Nephron progenitor cell (in vitro differentiated cells): ENCODE data around the gene TMA7B.

Source experiments
- DNase-seq: peaks from one replicate; pipeline ENCODE4 v3.0.0; 2021
- H3K27ac Mint-ChIP-seq: 2 replicates; pipeline ENCODE4 v1.8.0; 2021; ENCODE audit warnings: mild to moderate bottlenecking, moderate library complexity, mixed read lengths
- H3K27me3 Mint-ChIP-seq: 2 replicates; pipeline ENCODE4 v1.8.0; 2021; ENCODE audit warnings: mild to moderate bottlenecking, low read depth, mixed read lengths; ENCODE audit not compliant: poor library complexity
- H3K36me3 Mint-ChIP-seq: 2 replicates; pipeline ENCODE4 v1.8.0; 2021; ENCODE audit warnings: low read depth, mixed read lengths
- H3K4me1 Mint-ChIP-seq: 2 replicates; pipeline ENCODE4 v1.8.0; 2021; ENCODE audit warnings: mixed read lengths
- H3K4me3 Mint-ChIP-seq: 2 replicates; pipeline ENCODE4 v1.8.0; 2021; ENCODE audit warnings: mild to moderate bottlenecking, moderate library complexity, mixed read lengths
- H3K9me3 Mint-ChIP-seq: 2 replicates; pipeline ENCODE4 v1.8.0; 2021; ENCODE audit warnings: mild to moderate bottlenecking, moderate library complexity, mixed read lengths
- CTCF ChIP-seq: fragments of 200-600 bp; sonication (generic); IDR thresholded peaks from 2 replicates; pipeline ENCODE4 v1.5.0; 2021; ENCODE audit warnings: antibody characterized with exemption

Gene TMA7B

GRCh38 chr22:39952347-39952746, 7.8 kb upstream of the TMA7B start:
- no peak for TF ChIP-seq CTCF
- no peaks in the 10 kb centered on the region for H3K9me3 Mint-ChIP-seq
- no peak overlapping the region for H3K27ac Mint-ChIP-seq
- H3K4me3 Mint-ChIP-seq: no peak overlapping the region
- no peak for DNase-seq
- H3K36me3 Mint-ChIP-seq: no peaks in the 10 kb centered on the region
- H3K27me3 Mint-ChIP-seq: peaks cover 12% of the 10 kb centered on the region
- H3K4me1 Mint-ChIP-seq: peaks cover 58% of the 10 kb centered on the region

DNA sequence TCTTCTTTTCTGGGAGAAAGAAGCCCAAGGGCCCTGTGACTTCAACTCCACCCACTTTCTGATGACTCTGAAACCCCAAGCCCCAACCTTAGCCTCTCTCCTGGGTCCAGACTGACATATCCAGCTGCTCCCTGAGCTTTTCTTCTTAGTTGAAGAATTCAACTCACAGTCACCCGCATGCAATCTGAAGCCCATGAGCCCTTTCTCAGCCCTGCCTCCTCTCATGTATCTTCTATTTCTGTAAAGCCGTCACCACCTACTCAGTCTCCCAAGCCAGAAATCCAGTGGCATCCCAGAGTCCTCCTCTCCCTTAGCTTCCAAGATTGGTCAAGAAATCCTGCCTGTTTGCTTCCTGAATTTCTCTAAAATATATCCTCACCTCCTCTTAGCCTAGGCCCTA, 7.1 kb upstream of the TMA7B start:
- Mint-ChIP-seq H3K27me3 (peaks cover 12% of the 10 kb centered on the region), H3K9me3 (no peaks in the 10 kb centered on the region), H3K4me1 (peaks cover 61% of the 10 kb centered on the region), H3K4me3 (no peak overlapping the region), H3K36me3 (no peaks in the 10 kb centered on the region), H3K27ac (peak overlapping the region; percentile 4)
- DNase-seq: no peak
- no peak for TF ChIP-seq CTCF

- Mint-ChIP-seq H3K36me3 (no peaks in the 10 kb centered on the region), H3K4me1 (peaks cover 64% of the 10 kb centered on the region), H3K27ac (no peak overlapping the region), H3K4me3 (no peak overlapping the region), H3K27me3 (peaks cover 12% of the 10 kb centered on the region), H3K9me3 (no peaks in the 10 kb centered on the region)
- no peak for DNase-seq
- TF ChIP-seq CTCF: no peak
Observed at GRCh38 chr22:39954584-39955055, 5.6 kb upstream of the TMA7B start.

GRCh38 chr22:39955675-39956074, 4.5 kb upstream of the TMA7B start:
- no peak for TF ChIP-seq CTCF
- Mint-ChIP-seq H3K4me3 (no peak overlapping the region), H3K27ac (no peak overlapping the region), H3K27me3 (peaks cover 21% of the 10 kb centered on the region), H3K9me3 (no peaks in the 10 kb centered on the region), H3K36me3 (no peaks in the 10 kb centered on the region), H3K4me1 (peaks cover 64% of the 10 kb centered on the region)
- no peak for DNase-seq

DNA sequence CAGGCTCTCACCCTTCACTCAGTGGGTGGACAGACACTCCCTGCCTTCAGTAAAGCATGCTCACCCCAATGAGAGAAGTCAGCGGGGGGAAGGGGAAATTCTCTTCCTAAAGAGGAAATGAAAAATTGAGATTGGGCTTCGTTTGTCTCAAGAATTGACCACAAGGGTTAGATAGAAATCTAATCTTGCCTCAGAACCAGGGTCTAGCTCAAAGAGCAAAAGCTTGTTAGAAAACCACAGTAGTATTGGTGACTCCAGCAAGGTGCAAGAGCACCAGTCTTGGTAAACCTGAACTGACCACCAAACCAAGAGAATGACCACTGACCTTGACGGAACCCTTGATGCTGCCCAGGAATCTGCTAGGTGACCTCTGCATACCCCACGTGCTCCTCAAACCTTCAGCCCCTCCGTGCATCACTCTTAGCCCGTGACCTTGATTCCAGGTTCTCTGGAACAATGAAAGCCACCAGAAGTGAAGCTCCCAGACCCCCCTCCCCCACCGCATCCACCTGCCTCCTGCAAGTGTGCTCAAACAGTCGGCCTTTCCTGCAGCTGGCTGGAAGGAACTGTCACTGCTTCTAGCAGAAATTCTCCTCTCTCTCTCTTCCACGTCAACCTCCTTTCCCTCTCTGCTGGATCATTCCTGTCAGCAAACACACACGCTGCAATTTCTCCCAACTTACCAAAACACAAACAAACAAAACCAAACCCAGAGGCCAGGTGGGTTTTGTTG, 3.1 kb upstream of the TMA7B start:
- H3K27me3 Mint-ChIP-seq: peaks cover 21% of the 10 kb centered on the region
- peaks cover 63% of the 10 kb centered on the region for H3K4me1 Mint-ChIP-seq
- no peak for TF ChIP-seq CTCF
- DNase-seq: no peak
- no peaks in the 10 kb centered on the region for H3K36me3 Mint-ChIP-seq
- H3K9me3 Mint-ChIP-seq: no peaks in the 10 kb centered on the region
- H3K4me3 Mint-ChIP-seq: no peak overlapping the region
- peak overlapping the region; percentile 60 for H3K27ac Mint-ChIP-seq
